HL-60 (cell line): ENCODE data around the gene SPRR2G.

ENCODE experiments used
- DNase-seq, 2 experiments: peaks; one replicate each; pipeline ENCODE4 v3.0.0-alpha.2; 2010 to 2020; ENCODE audit warnings: low read depth in 1 of 2, low spot score in 1 of 2
- H3K27ac ChIP-seq: fragments of 250-450 bp; sonication (Bioruptor Pico); replicated peaks from 2 replicates; pipeline ENCODE4 v1.5.1; 2020; ENCODE audit warnings: mild to moderate bottlenecking, moderate library complexity
- H3K27me3 ChIP-seq: fragments of 250-450 bp; sonication (Bioruptor Pico); 2 replicates; pipeline ENCODE4 v1.5.1; 2021; ENCODE audit warnings: mild to moderate bottlenecking, moderate library complexity; ENCODE audit not compliant: insufficient read depth, poor library complexity, severe bottlenecking
- H3K4me3 ChIP-seq: replicated peaks from 2 replicates; pipeline ENCODE4 v1.5.1; 2011; ENCODE audit warnings: mild to moderate bottlenecking, control low read depth, low read length; ENCODE audit not compliant: insufficient read depth
- GABPA ChIP-seq: IDR thresholded peaks from 2 replicates; pipeline ENCODE4 v1.6.1; 2012; ENCODE audit warnings: low read depth
- POLR2AphosphoS5 ChIP-seq: IDR thresholded peaks from 2 replicates; pipeline ENCODE4 v1.6.1; 2012; ENCODE audit warnings: low read depth
- SPI1 ChIP-seq: IDR thresholded peaks from 2 replicates; pipeline ENCODE4 v1.6.1; 2012; ENCODE audit warnings: low read depth, mild to moderate bottlenecking, borderline replicate concordance
- TF ChIP-seq, protein P1 (sequence below): IDR thresholded peaks from one replicate; pipeline ENCODE4 v1.5.1; 2011; ENCODE audit warnings: low read length, control low read depth, inconsistent platforms; ENCODE audit not compliant: insufficient read depth
- TF ChIP-seq, protein P2 (sequence below): IDR thresholded peaks from 2 replicates; pipeline ENCODE4 v1.6.1; 2012; ENCODE audit warnings: low read depth; ENCODE audit not compliant: insufficient replicate concordance

SPRR2G gene

DNA sequence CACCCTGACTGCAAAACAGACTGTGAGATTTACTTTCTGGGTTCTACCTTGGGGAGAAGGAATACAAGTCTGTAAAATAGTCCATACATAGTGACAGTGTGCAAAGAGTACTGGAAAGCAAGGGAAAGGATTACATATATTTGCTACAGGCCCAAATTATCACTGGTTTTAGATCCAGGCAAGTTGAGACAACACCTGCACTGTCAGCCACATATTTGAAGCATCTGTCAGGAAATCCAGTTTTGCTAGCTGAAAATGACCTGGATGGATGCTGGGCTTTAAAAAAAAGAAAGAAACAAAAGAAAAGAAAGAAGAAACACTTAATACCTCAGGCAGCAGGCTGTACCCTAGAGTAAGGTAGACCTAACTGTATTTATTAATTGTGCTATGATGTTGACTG lies 23.9 kb upstream of the SPRR2G start:
- H3K27ac ChIP-seq, result no peak overlapping the region
- TF ChIP-seq, protein P1, sequence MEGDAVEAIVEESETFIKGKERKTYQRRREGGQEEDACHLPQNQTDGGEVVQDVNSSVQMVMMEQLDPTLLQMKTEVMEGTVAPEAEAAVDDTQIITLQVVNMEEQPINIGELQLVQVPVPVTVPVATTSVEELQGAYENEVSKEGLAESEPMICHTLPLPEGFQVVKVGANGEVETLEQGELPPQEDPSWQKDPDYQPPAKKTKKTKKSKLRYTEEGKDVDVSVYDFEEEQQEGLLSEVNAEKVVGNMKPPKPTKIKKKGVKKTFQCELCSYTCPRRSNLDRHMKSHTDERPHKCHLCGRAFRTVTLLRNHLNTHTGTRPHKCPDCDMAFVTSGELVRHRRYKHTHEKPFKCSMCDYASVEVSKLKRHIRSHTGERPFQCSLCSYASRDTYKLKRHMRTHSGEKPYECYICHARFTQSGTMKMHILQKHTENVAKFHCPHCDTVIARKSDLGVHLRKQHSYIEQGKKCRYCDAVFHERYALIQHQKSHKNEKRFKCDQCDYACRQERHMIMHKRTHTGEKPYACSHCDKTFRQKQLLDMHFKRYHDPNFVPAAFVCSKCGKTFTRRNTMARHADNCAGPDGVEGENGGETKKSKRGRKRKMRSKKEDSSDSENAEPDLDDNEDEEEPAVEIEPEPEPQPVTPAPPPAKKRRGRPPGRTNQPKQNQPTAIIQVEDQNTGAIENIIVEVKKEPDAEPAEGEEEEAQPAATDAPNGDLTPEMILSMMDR, result no peak
- H3K27me3 ChIP-seq, result peaks cover 8% of the 10 kb centered on the region
- no peak overlapping the region for H3K4me3 ChIP-seq
- no peak for DNase-seq

DNA sequence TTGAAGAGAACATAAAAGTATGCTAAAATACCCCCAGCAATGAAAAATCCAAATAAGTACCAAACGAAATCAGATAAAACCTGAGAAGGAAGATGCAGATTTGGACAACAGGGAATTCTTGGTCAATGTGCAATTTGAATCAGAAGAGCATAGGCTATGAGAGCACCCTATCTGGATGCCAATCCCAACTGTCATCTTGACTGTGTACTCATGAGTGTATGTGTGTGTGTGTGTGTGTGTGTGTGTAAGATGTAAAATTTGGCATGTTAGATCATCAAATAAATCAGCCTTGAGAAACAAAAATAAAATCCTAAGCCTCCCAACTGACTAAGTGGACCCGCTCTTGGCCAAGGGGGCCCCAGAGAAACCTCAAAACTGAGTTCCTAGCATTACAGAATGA lies 18.0 kb upstream of the SPRR2G start:
- H3K27me3 ChIP-seq, result peaks cover 3% of the 10 kb centered on the region
- no peak overlapping the region for H3K27ac ChIP-seq
- no peak overlapping the region for H3K4me3 ChIP-seq
- no peak for DNase-seq
- TF ChIP-seq, protein P1, result no peak
- TF ChIP-seq SPI1 (no peak), GABPA (no peak), POLR2AphosphoS5 (no peak)
- TF ChIP-seq, protein P2, sequence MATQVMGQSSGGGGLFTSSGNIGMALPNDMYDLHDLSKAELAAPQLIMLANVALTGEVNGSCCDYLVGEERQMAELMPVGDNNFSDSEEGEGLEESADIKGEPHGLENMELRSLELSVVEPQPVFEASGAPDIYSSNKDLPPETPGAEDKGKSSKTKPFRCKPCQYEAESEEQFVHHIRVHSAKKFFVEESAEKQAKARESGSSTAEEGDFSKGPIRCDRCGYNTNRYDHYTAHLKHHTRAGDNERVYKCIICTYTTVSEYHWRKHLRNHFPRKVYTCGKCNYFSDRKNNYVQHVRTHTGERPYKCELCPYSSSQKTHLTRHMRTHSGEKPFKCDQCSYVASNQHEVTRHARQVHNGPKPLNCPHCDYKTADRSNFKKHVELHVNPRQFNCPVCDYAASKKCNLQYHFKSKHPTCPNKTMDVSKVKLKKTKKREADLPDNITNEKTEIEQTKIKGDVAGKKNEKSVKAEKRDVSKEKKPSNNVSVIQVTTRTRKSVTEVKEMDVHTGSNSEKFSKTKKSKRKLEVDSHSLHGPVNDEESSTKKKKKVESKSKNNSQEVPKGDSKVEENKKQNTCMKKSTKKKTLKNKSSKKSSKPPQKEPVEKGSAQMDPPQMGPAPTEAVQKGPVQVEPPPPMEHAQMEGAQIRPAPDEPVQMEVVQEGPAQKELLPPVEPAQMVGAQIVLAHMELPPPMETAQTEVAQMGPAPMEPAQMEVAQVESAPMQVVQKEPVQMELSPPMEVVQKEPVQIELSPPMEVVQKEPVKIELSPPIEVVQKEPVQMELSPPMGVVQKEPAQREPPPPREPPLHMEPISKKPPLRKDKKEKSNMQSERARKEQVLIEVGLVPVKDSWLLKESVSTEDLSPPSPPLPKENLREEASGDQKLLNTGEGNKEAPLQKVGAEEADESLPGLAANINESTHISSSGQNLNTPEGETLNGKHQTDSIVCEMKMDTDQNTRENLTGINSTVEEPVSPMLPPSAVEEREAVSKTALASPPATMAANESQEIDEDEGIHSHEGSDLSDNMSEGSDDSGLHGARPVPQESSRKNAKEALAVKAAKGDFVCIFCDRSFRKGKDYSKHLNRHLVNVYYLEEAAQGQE, result no peak

DNA sequence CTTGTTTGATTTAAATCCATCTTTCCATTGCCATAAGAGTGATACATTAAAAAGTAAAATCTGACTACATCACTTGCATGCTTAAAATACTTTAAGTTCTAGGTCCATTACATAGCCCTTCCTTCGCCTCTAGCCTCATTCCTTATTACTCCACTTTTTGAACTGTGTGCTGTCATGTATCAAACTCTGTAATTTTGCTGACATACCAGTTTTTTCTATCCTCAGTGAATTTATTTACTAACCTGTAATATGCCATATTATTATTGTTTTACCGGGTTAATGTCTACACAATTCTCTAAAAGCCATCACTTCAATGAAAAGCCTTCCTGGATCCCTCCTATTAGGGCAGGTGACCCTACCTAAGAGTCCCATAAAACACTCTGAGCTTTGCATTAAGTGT lies 4.9 kb upstream of the SPRR2G start:
- no peak for TF ChIP-seq SPI1
- no peak for TF ChIP-seq POLR2AphosphoS5
- TF ChIP-seq, protein P1, result no peak
- no peak for TF ChIP-seq GABPA
- TF ChIP-seq, protein P2, result no peak

DNA sequence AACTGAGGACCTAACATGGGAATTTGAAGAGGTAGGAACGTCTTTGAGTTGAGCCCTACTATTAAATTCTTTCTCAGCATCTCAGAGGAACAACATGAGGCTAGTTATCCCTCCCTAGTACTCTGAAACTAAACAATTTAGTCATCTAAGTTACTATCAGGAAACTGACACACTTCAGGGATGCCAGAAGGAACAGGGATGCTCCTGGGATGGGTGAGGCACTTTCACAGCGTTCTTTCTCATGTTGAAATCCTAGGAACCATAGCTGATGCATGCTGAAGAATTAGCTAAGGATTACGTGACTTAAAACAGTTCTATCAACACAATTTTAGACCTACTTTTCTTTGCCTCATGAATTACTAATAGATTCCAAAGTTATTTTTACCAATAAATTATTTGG lies 1.8 kb upstream of the SPRR2G start:
- H3K27ac ChIP-seq, result no peak overlapping the region
- H3K27me3 ChIP-seq, result no peaks in the 10 kb centered on the region
- H3K4me3 ChIP-seq, result no peak overlapping the region
- DNase-seq, result no peak
- TF ChIP-seq, protein P1, result no peak
- TF ChIP-seq POLR2AphosphoS5 (no peak), GABPA (no peak), SPI1 (no peak)
- TF ChIP-seq, protein P2, result no peak

More for the DNA sequence above, 4.9 kb upstream of the SPRR2G start:
- Histone ChIP-seq H3K27me3 (no peaks in the 10 kb centered on the region), H3K27ac (no peak overlapping the region), H3K4me3 (no peak overlapping the region)
- DNase-seq, result no peak
